HL-60/S4 treated with retinoic acid at 250 ng/mL for 4 days and 3 days (cell line): ENCODE measurements around the gene ASPDH.

Experiments used
- in situ Hi-C: fragments of 300-500 bp; cut with MboI; formaldehyde crosslinking; loops from 2 replicates; pipeline ENCODE4 v1.7.0; 2022; ENCODE audit warnings: low sequenced_read_pairs

ASPDH gene

DNA sequence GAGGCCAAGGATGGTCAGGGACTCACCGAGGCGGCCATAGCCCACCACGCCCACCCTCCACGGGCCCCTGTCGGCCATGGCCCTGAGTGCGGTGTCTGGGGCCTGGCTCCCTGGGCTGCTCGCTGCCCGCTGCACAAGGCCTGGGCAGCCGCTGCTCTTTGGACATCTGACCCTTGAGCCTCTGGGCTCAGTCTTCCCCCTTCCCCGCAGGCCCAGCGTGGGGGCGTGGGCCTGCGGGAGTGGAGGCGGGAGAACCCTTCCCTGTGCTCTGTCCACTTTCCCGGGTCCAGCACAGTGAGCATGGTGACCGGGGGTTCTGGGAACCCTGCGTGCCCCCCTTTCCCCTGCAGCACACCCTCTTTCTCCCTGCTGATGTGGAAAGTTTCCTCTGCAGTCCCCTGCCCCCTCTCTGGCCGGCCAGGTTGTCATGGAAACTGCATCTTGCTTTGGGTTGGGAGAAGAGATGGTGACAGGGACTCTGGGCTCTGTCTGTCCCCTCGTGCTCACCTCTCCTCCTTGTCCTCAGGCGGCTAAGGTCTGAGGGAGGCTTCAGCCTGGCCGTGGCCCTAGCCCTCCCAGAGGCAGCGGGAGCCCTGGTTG lies at the start of gene ASPDH:
TSS of gene ASPDH (minus strand) at position 168 of the 600 bp plus-strand sequence. CDS start at position 78, 90 bp downstream.
- in situ Hi-C loops: no loop called here

DNA sequence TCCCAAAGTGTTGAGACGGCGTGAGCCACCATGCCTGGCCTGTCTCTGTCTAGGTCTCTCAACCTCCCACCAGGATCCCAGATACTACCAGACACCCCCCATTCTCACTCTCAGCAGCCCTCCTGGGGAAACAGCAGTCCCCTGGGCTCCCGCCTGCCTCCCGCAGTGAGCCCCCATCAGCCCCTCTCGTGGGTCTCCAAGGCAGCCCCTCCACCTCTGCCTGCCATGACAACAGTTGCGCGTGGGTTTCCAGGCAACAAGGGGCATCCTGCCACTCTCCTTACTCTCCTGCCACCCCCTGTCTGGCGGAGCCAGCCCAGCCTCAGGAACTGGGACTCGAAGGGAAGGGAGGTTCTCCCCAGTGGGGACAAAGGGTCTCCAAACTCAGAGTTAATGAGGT lies 49.3 kb upstream of the ASPDH start:
- in situ Hi-C loops: no loop called here

DNA sequence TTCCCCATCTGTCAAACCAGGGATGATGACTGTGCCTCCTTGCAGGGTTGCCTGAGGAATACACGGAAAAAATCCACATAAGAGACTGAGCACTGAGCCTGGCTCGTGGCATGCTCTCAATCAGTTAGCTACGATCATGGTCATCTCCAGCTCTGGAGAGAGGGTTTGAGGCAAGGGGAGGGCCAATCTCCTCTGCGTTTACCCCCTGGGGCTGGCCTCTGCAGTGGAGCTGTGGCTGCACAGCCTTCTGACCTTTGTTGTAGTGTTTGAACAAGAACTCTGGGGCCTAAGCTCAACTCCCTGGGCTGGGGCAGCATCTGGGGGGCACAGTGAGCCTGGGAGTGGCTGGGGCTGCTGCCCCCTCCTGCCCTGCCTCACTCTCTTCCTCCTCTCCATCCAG lies 48.6 kb upstream of the ASPDH start:
- in situ Hi-C loops: no loop called here

DNA sequence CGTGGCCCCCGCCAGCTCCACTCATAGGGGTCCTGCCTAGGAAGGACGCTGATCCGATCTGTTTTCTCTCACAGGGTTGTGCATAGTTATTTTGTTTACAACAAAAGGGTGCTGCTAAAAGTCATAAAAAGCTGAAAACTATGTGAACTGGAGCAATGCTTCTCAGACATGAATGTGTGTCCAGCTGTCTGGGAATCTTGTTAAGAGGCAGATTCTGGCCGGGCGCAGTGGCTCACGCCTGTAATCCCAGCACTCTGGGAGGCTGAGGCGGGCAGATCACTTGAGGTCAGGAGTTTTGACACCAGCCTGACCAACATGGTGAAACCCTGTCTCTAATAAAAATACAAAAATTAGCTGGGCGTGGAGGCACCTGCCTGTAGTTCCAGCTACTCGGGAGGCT lies 45.9 kb upstream of the ASPDH start:
- in situ Hi-C loops: no loop called here

DNA sequence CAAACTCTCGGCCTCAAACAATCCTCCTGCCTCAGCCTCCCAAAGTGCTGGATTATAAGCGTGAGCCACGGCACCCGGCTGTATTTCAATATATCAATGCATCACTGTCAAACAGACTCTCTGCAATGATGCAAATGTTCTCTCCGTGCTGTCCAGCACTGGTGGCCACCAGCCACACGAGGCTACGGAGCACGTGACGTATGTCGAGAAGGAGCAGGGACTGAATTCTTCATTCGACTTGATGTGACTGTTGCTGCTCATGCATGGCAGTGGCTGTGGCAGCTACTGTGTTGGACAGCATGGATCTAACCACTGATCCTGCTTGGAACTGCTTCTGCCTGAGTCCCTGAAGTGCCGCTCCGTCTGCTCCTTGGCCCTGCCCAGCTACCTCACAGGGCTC lies 44.7 kb upstream of the ASPDH start:
- in situ Hi-C loops: no loop called here

DNA sequence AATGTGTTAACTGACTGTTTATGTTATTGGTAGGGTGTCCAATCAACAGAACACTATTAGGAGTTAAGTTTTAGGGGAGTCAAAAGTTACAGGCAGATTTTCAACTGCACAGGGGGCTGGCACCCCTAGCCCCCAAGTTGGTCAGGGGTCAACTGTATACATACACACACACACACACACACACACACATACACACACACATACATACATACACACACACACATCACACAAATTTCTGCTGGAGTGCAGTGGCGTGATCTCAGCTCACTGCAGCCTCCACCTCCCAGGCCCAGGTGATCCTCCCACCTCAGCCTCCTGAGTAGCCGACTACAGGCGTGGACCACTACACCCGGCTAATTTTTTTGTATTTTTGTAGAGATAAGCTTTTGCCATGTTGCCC lies 44.3 kb upstream of the ASPDH start:
- in situ Hi-C loops: no loop called here

DNA sequence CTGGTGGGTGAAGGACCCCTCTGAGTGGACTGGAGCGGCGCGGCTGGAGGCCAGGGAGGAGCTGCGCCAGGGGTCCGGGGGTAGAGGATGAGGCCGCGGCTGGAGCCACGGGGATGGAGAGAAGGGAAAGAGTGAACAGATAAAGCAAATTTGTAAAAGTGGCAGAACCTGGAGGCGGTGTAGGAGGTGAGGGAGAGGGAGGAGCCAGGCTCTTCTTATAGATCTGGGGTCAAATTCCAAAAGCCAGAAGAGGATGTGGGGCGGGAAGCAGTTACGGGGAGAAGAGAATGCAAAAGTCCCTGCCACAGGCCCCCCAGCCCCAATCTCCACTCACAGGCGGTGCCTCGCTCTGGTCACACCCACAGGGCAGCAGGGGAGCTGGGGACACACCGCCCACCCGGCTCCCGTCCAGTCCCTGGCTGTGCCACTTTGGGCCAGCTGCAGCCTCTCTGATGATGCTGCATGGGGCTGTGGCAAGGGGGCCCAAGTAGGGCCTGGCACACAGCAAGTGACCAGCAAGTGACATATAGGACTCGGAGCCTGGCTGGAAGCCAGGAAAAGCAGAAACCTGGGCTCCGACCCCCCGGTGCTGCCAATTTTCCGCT lies 43.4 kb upstream of the ASPDH start:
- in situ Hi-C loops: no loop called here

DNA sequence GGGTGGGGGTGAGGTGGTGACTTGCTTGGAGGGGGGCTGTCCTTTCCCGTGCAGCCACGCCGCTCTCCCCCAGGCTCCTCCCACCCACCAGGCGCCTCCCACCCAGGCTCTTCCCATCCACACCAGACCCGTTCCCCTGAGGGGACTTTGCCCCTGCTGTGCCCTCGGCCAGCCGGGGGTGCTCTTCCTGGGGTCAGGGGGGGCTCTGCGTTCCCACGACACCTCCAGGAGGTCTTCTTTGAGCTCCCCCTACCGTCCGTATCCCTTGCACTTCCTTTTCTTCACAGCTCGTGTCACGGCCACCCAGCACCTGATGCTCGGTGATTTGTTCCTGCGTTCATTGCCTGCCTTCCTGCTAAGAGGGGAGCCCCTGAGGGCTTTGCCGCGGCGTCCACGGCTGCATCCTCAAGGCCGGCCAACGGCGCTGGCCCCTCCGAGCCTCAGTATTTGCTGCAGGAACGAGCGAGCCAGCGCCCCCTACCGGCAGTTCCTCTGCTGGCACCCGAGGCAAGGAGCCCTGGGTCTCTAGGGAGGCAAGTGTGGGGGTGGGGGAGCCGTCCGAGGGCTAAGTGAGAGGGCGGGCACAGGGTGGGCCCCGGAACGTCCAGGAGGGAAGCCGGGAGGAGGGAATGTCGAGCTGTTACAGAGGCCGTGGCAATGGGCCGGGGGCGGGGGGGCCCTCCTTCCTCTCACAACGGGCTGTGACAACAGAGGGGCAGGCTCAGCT lies 42.7 kb upstream of the ASPDH start:
- in situ Hi-C loops: no loop called here

DNA sequence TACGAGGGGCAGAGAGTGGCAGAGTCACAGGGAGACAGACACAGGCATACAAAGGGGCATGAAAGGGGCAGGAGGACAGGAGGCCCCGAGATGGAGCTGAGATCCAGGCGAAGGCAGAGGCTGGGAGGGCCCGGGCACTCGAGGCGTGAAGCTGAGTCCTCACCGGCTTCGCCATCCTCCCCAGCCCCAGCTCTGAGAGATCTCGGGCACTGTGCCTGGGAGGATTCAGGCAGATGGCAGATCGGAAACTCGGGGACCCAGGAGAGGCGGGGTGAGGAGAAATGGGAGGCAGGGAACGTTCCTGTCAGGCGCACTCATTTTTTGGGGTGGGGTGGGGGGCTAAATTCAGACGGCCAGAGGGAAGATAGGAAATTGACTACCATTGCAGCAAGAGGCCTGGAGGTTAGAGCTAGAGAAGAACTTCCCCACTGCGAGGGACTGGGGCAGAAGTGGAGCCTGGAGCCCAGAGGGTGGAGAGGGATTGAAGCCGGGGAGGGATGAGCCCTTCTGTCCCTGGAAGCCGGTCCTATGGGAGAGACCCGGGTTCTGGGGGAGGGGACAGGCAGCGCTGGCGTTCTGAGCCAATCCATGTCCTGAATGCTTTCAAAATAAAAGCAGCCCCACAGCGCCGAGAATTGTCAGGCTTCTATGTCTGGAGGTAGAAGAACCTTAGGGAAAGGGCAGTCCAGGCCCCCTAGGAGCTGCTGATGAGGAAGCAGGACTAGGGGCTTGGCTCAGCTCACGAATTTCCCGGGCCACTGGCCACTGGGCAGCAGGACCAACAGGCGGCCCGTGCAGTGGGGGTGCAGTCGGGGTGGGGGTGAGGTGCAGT lies 42.0 kb upstream of the ASPDH start:
- in situ Hi-C loops: no loop called here

DNA sequence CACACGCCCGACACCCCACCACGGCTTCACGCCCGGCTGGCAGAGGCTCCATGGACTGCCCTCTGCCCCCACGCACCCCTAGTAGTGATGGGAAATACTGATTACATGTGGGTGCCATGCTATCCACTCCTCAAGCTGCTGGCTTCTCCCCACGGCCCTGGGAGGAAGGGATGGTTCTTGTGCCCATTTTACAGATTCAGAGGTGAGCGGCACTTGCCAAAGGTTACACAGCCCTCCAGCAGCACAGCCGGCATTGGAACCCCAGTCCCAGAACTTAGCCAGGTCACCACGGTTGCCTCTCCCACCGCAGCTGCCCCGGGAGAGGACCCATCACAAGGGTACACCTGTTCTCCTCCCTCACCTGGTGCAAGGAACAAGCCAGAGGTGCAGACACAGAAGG lies 41.3 kb upstream of the ASPDH start:
- in situ Hi-C loops: no loop called here

DNA sequence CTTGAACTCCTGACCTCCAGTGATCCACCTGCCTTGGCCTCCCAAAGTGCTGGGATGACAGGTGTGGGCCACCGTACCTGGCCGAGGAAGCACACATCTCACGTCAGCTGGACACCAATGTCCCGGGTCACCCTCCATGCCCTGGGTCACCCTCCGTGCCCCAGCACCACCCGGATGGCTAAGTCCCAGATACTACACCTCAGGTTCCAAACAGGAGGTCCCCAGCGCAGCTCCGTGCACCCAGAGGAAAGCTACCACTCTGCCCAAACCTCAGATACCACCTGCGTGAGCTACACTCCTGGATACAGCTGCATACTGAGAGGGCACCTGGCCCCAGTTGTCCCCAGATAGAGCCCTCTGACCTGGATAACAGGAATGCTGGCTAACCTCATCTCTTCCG lies 40.5 kb upstream of the ASPDH start:
- in situ Hi-C loops: no loop called here

DNA sequence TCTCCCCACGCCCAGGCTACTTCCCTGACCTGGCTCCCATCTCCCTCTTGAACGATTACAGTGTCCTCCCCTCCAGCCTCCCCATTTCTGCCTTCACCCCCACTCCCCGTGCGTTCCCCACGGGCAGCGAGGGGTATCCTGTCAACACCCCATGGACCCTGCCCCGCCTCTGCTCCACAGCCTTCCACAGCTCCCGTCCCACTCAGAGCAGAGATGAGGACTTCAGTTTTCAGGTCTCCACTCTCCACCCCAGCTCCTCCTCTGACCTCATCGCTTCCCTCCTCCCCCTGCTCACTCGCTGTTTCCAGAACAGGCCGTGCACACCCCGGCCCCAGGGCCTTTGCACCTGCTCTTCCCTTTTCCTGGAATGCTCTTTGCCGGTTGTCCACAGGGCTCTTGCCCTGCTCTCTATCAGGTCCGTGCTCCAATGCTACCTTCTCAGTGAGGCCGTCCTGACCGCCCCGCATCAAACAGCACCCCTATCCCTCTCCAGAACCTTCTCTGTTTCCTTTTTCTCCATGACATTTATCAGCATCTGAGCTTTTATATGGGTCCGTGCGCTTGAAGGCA lies 39.5 kb upstream of the ASPDH start:
- in situ Hi-C loops: no loop called here

DNA sequence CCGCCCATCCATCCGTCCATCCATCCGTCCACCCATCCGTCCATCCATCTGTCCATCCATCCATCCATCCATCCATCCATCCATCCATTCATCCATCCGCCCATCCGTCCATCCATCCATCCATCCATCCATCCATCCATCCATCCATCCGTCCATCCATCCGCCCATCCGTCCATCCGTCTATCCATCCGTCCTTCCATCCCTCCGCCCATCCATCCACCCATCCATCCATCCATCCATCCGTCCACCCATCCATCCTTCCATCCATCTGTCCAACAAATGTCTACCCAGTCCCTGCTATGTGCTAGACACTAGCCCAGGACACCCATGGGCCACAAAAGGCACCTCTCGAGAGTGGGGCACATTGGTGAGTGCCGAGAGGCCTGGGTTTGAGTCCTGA lies 38.8 kb upstream of the ASPDH start:
- in situ Hi-C loops: no loop called here

DNA sequence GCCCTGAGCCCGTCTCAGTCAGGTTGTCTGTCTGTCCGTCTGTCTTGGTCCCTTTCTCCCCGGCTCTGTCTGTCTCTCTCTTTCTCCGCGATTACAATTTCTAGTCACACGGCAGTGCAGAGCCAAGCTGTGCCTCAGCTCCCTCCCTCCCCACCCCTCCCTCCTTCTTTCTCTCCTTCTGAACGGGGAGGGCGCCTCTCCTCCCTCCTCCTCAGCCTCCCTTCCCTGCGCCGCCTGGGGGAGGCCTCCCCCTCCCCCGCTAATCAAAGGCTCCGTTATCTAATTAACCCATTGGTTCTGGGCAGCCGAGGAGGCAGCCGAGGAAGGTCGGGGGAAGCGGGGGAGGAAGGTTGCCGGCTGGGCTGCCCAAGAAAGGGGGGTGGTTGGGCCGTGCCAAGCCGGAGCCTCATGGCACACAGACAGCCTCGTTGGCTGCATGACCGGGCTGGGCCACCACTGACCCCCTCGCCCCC lies 38.0 kb upstream of the ASPDH start:
- in situ Hi-C loops: no loop called here

DNA sequence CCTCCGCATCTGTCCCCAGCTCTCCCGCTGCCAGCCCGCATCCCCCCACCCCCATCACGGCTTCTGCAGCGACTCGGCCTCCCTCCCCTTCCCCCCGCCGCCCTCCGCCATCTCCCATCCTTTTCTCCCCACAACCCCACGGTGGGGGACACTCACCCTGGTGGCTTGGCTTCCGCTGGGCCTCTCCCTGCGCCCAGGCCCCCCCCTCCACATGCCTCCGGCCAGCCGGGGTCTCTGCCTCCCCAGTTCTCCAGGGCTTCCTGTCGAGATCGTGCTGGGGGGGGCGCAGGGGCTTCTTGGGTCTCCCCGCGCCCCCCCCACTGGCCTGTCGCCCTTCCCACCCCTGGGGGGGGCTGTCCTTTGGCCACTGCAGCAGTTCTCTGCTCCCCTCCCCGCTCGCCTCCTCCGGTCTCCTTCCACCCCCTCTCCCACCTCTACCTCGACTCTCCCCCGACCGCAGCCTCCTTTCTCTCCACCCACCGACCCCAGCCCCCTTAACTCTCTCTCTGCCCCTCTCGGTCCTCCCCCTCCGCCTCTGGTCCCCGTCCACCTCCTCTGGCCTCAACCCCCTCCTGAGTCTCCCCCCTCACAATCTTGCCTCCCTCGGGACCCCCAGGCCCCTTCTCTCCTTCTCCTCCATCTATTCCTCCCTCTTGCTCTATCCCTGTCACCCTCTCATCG lies 37.5 kb upstream of the ASPDH start:
- in situ Hi-C loops: no loop called here

DNA sequence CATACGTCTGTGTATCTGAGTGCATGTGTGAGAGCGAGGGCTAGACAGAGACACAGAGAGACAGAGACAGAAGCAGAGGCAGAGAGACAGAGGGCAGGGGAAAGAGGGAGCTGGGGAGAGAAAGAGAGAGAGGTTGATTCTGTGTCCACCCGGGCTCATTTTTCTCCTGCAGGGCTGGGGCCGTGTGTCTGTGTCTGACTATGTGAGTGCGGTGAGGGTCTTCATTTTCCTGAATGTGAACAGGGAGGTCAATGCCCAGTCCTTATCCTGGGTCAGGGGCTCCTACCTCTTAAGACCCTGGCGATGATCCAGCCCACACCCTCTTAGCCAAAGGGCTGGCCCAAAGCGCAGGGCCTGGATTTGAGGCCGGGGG lies 36.9 kb upstream of the ASPDH start:
- in situ Hi-C loops: no loop called here

DNA sequence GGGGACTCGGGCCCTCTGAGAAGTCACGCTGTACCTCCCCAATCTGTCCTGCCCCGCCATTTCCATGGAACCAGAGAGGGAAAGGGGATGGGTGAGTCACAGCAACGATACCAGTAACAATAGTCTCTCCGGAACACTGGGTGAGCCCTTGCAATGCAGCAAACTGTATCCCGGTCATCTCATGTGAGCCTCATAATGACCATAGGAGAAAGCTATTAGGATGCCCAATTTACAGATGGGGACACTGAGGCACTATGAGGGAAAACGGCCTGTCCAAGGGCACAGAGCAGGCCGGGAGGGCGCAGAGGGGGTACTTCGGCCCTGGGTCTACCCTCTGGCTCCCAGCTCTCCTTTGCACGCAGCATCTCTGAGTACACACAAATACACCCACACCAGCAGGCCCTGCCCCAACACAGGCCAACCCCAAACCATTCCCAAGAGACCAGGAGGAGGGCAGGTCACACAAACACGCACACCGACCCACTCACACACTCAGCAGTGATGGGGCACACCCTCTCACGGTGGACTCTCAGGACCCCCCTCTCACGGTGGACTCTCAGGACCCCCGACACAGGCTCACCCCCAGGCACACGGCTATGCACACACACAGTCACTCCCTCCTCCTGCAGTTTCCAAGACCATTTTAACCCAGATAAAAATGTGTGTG lies 36.3 kb upstream of the ASPDH start:
- in situ Hi-C loops: no loop called here

DNA sequence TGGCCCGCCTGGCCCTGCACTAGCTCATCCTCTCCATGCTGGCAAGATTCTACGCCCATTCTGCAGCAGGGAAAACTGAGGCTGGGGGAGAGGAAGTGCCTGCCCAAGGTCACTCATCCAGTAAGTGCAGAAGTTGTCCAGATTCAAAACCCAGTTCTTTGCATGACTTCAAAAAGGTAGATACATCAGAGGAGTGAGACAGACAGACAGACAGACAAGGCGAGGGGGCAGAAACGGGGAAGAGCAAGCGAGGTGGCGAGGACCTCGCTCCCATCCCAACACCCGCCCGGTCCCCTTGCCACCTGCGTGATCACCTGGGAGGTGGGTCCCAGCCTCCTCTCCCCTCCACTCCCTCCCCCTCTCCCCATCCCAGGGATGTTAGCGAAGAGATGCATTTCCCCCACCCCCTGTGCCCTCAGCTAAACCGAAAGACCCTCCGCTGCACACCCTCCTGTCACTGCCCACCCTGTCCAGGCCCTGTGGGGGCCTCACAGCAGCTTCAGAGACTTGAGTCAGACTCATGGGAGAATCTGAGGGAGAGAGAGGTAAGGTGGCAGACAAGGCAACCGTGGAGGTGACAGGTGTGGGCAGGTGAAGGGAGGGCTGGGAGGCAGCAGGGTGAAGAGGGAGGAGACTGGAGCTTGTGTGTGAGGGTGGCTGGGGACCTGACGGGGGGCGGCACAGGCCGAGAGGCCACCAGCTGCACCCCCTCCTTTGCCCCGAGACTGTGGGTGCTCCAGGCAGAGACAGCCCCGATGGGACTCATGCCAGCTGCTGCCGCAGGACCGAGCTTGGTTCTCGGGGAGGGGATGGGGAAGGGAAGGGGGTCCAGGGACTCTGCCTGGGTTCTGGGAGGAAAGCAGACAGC lies 35.6 kb upstream of the ASPDH start:
- in situ Hi-C loops: no loop called here
